ENCODE measurements around the gene CCDC181. TPM values are rescaled to one million over a fixed set of nuclear protein-coding genes. Genes with fewer than 3 reads are reported as not detected.

The CCDC181 gene
- total and polyA plus RNA-seq, 9 donors: 4.1 to 10.9 (median 5.8) TPM

GRCh38 chr1:169345511-169345910, 81.8 kb downstream of the CCDC181 start:
- H3K4me3 ChIP-seq: no peak overlapping the region
- no peaks in the 10 kb centered on the region for H3K27me3 ChIP-seq
- no peak overlapping the region for H3K27ac ChIP-seq
- no peak for TF ChIP-seq POLR2A (IDR thresholded peaks at IDR 0.05)
- no peak for TF ChIP-seq EP300 (IDR thresholded peaks at IDR 0.05)
- TF ChIP-seq CTCF (IDR thresholded peaks at IDR 0.05): no peak
- 98 to 100% (median 100%) methylated on average over 1 of the region's 1 CpG for WGBS, 3 donors
- no peaks in the 10 kb centered on the region for H3K36me3 ChIP-seq
- intact Hi-C loops (cut with DNase I): loop anchor here in 3 of 4 donors (5.0 to 10.0 kb wide), 3 partner anchors 738 to 743 kb away; no protein-coding TSS in a partner anchor
- no peak for DNase-seq
- no peaks in the 10 kb centered on the region for H3K9me3 ChIP-seq
- H3K4me1 ChIP-seq (ENCODE audit: insufficient read depth): no peaks in the 10 kb centered on the region

Small RNA genes within 50 kb of the gene (small RNA-seq; reads per million reads assigned to genes)
- gene AL021068.2: not detected

Other genes starting within 250 kb of the CCDC181 start
- 10 to 100 TPM; 14.2 to 28.0 (median 18.4) TPM for gene NME7, start 59.7 kb downstream of the CCDC181 start, total RNA-seq
- 10 to 100 TPM; 14.3 to 30.0 TPM for gene NME7, start 59.7 kb downstream of the CCDC181 start, polyA plus RNA-seq
- 10 to 100 TPM; 11.7 to 28.8 (median 19.7) TPM for gene BLZF1, start 59.3 kb downstream of the CCDC181 start, total RNA-seq
- 10 to 100 TPM in 1 of 2 donors, 1 to 10 TPM in 1; 9.2 to 13.8 TPM for gene BLZF1, start 59.3 kb downstream of the CCDC181 start, polyA plus RNA-seq
- 10 to 100 TPM in 6 of 7 donors, 1 to 10 TPM in 1; 9.1 to 28.6 (median 12.1) TPM for gene SLC19A2, start 58.5 kb upstream of the CCDC181 start, total RNA-seq
- 1 to 10 TPM; 6.5 to 7.6 TPM for gene SLC19A2, start 58.5 kb upstream of the CCDC181 start, polyA plus RNA-seq
- 1 to 10 TPM in 1 of 7 donors, under 1 TPM in 4, not detected in 2; 0.05 to 3.3 (median 0.20) TPM for gene F5, start 159.0 kb upstream of the CCDC181 start, total RNA-seq
- gene F5, start 159.0 kb upstream of the CCDC181 start, polyA plus RNA-seq: under 1 TPM; 0.31 to 0.85 TPM
- gene SELP, start 202.7 kb upstream of the CCDC181 start, total RNA-seq: 1 to 10 TPM in 6 of 7 donors, under 1 TPM in 1; 0.68 to 8.9 (median 4.0) TPM
- 10 to 100 TPM in 1 of 2 donors, 1 to 10 TPM in 1; 5.9 to 19.7 TPM for gene SELP, start 202.7 kb upstream of the CCDC181 start, polyA plus RNA-seq